GM19467 (cell line): Measurements from ENCODE around the gene MPRIP.

Experiments used
- ATAC-seq: cut with Tn5 transposase; IDR thresholded peaks from one replicate; pipeline ENCODE4 v1.9.1; 2021; ENCODE audit warnings: mild to moderate bottlenecking, moderate library complexity; ENCODE audit not compliant: unreplicated experiment

Gene MPRIP

GRCh38 chr17:17084317-17084835 is 42.1 kb downstream of the MPRIP start:
- no peak for ATAC-seq

DNA sequence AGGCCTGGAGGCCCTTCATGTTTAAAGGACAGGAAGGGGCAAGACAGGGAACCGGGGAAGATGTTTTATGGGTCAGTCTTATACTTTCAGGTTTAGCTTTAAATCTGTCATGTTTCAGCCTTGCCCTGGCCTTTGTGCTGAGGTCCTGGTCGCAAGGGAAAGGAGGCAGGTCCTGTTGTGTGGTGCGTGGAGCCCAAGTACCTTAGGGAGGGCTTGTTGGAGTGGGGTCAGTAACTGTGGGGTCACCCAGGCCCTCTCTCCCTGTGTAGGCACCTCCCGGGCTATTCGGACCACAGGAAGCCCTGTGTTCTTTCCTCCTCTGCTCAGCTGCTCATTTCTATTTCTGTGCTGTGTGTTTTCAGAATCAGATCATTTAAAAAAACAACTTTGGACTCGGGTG is 42.7 kb downstream of the MPRIP start:
- no peak for ATAC-seq

DNA sequence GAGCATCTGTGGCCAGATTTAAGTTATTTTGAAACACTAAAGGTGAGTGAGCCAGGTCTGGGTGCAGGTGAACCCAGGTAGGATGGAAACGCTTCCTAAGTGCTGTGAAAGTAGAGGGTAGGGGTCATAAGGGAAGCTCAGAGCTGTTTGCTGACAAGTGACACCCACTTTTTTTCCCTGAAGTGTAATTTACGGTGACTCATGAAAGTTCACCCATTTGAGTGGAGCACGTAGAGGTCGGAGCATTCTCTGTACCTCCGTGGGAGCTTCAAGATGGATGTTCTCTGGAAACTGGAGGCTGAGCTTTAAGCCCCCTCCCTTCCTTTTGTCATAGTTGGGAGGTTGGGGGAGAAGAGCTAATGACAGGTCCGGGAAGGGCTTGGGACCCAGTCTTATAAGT is 44.3 kb downstream of the MPRIP start:
- ATAC-seq: no peak

DNA sequence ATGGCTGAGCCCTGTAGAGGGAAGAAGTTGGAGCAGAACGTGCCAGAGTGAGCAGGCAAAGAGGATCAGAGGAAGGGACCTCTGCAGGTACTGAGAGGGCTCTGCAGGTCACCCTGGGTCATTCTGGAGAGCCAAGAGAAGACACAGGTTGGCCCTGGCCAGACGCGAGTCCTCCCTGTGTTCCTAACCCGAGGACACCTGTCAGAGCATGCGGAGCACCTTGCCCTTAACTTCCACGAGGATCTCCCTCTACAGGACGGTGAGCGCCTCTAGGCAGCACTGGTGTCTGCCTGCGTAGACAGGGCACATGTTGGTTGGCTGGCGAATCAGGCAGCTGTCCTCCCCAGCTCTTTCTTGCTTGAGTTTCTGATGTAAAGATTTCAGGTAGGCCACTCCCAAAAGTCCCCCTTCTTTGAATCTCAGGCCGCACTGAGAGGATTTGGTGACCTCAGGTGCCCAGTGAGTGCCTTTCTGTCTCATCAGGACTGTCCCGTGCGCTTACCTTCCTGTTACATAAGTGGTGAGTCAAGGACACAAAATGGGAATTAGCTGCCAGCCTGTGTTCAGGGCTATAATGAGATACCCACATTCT is 45.3 kb downstream of the MPRIP start:
- no peak for ATAC-seq

GRCh38 chr17:17088086-17088485 is 45.8 kb downstream of the MPRIP start:
- no peak for ATAC-seq

DNA sequence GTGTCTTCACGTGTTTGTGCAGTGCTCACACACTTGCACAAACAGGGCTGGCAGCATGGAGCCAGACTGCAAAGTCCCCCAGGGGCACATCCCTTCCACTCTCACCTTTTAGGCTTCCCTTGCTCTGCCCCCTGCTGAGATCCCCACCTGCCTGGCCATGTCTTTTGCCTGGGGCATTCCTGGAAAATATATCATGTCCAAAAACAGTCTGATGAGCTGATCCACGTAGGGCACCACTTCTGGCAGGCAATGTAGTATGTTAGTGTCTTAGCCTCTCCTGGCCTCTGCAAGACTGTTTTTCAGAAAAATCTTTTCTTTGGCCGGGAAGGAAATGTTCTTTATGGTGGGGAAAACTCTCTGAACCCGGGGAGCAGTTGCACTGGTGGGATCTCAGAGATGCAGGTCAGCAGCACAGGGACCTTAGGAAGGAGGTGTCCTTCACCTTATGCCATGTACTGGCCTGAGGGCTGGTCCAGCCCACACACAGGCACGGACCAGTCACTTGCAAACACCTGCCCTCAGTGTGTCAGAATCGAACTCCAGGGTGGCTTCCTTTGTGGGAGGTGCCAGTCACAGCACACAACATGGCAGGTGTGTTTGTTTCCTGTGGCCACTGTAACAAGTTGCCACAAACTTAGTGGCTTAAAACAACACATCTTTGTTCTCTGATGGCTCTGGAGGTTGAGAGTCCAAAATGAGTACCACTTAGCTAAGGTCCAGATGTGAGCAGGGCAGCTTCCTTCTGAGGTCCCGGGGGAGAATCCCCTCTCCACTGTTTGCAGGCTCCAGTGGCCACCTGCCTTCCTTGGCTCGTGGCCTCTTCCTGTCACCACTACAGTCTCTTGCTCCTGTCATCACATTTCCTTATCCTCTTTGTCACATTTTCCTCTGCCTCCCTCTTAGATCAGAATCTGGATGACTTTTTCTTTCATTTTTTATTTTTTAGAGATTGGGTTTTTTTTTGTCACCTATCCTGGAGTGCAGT is 46.6 kb downstream of the MPRIP start:
- no peak for ATAC-seq

GRCh38 chr17:17089796-17090641 is 47.8 kb downstream of the MPRIP start:
- no peak for ATAC-seq

DNA sequence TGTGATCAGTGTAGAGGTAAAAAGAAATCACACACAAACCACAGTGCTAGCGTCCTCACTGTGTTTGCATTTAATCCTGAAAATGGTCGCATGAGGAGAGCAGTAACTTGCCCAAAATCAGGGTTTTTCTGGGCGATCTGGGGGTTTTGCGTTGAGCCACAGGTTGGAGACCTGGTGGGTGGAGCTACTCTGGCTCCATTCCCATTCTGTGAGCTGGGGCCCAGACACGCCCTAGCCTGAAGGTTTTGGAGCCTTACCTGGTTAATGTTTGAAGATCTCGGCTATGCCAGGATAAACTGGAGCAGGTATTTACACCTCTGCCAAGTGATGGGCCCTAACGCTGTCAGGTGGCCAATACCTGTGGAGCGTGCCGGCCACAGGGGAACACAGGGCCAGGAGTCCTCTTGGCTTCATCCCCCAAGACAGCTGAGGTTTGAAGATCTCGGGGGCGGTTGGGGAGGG is 48.4 kb downstream of the MPRIP start:
- ATAC-seq: no peak

DNA sequence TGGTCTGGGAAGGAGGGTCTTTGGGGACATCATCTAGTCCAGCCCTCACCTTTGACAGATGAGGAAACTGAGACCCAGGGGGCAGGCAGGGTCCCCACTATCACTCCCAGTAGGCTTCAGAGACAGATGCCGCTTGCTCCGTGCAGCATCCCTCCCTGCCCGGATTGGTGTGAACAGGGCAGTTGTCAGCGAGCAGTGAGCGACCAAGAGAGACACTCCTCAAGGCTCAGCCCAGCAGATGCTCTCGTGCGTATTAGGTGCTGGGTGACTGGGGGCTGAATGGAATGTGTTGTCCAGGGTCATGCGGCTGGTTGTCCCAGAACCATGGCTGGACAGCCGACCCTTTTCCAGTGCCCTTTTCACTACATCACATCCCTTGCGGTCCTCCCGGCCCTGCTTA is 49.0 kb downstream of the MPRIP start:
- ATAC-seq: no peak

- ATAC-seq: no peak
Measured at GRCh38 chr17:17091856-17092756, 49.8 kb downstream of the MPRIP start.

DNA sequence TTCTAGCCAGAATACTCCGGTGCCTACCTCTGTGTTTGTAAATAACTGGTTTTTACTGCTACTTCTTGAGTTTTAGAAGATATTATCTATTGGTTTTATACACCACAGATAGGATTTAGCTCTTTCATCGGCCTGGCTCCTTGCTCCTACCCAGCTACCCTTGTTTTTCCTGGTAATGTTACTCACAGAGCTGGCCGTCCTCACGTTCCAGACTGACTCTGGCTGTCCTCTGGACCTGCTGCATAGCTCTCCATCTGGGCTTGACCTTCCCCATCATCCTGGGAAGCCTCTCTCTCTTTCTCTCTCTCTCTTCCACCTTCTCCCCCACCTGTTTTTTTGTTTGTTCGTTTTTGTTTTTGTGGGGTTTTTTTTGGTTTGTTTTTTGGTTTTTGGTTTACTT is 51.5 kb downstream of the MPRIP start:
- no peak for ATAC-seq

DNA sequence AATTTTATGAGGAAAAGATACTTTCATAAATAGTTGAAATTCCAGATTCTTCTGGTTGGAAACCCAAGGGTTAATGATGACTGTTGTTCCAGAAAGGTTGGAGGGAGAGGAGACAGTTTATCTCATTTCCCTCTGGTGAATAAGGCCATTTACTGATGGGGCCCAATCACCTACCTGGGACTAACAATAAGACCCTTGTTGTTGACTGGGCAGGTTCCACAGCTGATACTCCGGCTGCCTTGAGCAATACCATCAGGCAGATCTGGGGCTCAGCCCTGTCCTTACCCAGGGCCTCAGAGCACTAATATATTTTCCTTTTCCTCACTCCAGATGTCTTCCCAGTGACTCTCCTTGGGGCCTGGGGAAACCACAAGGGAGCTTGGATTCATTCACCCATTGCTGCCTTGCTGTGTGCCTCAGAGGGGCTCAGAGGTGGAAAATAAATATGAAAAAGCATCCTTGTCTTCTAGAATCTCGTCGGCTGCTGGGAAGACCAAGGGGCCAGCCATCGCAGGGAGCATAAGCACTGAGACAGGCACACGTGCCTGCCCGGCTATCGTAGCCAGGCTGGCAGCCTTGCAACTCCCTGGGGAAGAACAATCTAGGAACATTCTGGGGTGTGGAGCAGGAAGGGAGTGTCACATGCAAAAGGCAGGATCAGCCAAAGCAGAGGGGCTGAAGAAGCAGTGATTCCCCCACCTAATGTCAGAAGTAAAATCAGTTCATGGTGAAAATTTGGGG is 54.4 kb downstream of the MPRIP start:
- no peak for ATAC-seq

DNA sequence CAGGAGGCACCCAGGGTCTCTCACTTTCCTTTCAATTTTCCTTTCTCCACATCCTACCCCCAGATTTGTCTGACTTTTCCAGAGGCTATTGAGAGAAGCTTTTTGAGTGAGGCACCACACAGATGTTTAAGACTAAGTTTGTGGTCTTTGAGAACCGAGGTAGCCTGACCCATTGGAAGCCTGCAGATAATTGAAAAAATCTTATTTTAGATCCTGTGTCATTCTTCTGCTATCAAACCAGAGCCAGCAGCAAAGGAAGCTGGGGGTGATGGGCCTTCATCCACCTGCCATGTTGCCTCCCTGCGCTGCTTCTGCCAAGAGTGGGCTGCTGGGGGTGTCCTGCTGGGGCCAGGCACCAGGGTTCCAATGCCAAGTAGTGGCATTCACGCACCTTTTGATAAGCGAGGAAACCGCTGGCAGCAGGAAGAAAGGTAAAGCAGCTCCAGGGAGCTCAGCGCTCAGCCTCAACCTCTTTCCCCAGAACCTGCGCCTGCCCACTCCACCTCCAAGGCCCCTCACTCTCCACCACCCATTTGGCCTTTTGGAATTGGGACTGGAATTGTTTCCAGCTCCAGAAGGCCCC is 55.6 kb downstream of the MPRIP start:
- ATAC-seq: no peak

GRCh38 chr17:17098551-17099179 is 56.4 kb downstream of the MPRIP start:
- ATAC-seq: no peak

- ATAC-seq: no peak
Measured at GRCh38 chr17:17102176-17102575, 59.9 kb downstream of the MPRIP start.

DNA sequence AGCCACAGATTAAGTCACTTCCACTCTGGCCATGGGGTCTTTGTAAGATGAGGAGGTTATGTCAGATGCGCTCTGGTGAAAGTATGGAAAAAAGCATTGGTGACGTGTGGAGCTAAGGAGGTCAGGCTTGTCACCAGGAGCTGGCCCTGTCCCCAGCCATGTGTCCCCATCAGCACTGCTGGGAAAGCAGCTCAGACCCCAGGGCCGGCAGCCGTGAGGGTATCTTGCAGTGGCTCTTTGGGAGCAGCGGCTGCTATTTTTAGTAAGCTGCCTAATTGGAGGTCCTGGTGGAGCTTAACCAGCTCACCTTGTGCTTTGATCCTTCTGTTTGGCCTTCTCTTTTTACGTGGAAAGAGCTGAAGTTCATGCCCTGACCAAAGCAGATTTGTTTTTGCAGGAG is 60.9 kb downstream of the MPRIP start:
- no peak for ATAC-seq

DNA sequence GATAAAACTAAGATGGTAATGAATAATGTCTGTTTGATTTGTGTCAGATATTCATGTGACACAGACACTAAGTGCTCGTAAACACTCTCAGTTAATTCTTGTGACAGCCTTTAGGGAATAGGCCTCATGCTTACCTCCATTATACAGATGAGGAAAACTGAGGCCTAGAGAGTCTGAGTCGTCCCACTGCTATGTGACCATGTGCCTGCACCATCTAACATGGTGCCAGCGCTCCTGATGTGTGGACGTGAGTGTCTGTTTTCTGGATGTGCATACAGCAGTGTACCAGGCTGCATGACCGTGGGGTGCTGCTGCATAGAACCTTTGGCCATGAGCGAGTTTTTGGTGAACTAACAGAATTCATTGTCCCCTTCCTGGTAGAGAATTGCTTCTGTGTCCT is 61.8 kb downstream of the MPRIP start:
- no peak for ATAC-seq

- ATAC-seq: no peak
Measured at GRCh38 chr17:17104494-17104893, 62.2 kb downstream of the MPRIP start.

- no peak for ATAC-seq
Measured at GRCh38 chr17:17105976-17106375, 63.7 kb downstream of the MPRIP start.
